GM21723 (cell line): Measurements from ENCODE around the gene ANXA1.

Experiments used
- ATAC-seq: cut with Tn5 transposase; IDR thresholded peaks from one replicate; pipeline ENCODE4 v1.9.1; 2021; ENCODE audit warnings: mild to moderate bottlenecking, moderate library complexity; ENCODE audit not compliant: unreplicated experiment

The ANXA1 gene

DNA sequence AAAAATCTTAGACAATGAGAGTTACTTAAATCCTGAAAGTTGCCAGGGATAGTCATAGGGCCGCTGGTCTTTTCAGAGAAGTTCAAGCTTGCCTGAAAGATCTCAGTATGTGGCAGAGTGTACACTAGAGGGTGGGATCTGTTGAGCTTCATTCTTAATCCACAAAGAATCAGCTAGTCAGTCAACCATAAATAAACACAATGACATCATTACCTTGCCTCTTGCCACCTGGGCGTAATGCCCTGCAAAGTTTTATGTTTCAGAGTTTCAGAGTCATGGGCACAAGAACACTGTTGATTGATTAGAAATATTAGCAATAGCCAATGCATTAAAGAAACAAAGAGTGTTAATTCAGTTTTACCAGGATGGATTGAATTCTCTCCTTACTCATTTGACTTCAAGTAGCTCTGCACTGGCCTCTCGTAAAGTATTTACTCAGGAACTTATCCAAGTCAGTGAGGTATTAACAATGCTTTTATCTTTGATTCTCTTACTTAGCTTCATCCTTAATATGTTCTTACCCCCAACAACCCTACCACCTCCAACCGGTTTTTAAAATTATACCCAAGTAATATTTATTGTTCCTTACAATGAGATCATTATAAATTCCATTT is 14.3 kb upstream of the ANXA1 start:
- ATAC-seq, result no peak

GRCh38 chr9:73137914-73138313 is 13.8 kb upstream of the ANXA1 start:
- ATAC-seq, result no peak

- ATAC-seq, result no peak
Measured at GRCh38 chr9:73138516-73138915, 13.1 kb upstream of the ANXA1 start.

GRCh38 chr9:73141282-73141681 is 10.4 kb upstream of the ANXA1 start:
- ATAC-seq, result no peak

- ATAC-seq, result no peak
Measured at GRCh38 chr9:73143711-73144328, 7.8 kb upstream of the ANXA1 start.

GRCh38 chr9:73146111-73146815 is 5.4 kb upstream of the ANXA1 start:
- ATAC-seq, result no peak

DNA sequence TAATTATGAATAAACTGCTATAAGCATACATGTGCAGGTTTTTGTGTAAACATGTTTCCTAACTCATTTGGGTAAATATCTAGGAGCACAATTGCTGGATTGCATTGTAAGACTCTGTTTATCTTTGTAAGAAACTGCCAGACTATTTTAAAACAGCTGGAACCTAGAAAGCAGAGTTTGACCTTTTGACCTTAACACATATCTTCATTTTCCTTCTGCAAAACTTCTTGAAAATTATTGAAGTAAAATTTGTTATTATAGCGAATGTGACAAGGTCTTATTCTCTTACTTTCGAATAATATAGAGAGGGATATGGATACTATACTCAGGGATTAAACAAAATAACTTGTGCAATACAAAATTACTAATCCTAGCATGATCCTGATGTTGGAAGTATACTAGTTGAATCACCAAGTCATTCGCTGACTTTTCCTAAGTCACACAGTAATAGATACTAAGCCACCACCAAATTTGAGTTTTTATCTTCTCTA is 3.2 kb upstream of the ANXA1 start:
- ATAC-seq, result no peak

DNA sequence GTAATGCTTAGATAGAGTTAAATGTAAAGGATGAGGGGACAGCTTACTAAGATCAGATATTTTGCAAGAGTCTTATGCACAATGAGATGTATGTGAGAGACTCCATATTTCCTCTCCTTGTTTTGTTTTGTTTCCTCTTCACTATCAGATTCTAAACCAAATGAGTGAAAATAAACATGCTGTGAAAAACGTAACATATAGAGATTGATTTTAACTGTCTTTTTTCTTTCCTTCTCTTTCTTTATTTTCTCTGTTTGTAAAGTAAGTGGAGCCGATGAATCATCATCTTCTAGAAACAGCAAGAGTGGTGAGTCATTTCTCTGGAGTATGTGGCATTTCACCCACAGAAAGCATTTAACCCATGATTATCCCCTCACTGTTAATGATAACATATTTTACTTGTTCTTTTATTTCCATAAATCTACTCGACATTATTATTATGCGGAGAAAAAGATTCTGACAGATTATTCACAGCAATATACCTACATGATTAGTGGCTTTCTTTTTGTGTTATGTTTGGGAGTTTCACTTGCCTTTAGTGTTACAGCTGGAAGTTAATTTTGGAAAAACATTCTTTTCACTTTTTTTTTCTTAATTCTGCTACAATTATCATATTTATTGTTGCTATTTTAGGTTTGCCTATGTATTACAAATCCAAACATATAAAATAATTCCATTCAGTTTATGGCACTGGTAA is 2.1 kb upstream of the ANXA1 start:
- peak; percentile 79 for ATAC-seq

- no peak for ATAC-seq
Measured at GRCh38 chr9:73152543-73152844, 829 bp downstream of the ANXA1 start.

GRCh38 chr9:73152953-73153352 is 1.3 kb downstream of the ANXA1 start:
- peak; percentile 51 for ATAC-seq

DNA sequence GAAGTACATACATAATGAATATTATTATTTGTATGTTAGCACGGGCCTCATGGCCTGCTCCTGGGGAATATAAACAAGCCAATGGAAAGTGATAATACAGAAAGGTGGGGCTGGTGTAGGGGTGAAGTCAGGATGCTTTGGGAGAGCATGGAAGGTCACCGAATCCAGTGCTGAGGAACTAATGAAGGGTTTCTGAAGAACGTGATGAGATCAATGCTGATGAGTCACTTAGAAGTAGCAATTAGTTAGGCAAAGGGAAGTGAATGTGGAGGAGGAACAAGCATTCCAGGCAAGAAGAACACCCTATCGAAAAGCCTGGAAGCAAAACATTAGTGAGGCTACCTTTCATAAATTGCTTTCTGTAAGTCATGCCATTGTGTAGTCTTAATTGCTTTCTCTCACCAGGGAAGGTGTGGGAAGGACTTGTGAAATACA is 2.1 kb downstream of the ANXA1 start:
- ATAC-seq, result no peak

GRCh38 chr9:73154271-73154670 is 2.6 kb downstream of the ANXA1 start:
- no peak for ATAC-seq

DNA sequence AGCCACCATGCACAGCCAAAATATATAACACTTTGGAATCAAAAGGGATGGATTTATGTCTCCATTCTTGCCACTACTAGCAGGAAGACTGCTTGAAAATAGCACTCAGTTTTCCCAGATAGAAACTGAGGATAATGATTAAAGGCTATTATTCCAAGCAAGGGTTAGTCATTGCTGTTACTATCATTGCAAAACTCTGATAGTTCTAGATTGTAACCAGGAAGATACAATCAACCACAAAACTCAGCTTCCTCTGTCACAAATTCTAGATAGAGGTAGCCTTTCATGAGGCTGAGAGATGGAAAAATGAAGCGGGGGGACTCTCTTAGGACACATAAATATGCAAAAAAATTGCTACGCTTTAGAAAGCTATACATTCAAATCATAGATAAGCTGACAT is 3.1 kb downstream of the ANXA1 start:
- no peak for ATAC-seq

DNA sequence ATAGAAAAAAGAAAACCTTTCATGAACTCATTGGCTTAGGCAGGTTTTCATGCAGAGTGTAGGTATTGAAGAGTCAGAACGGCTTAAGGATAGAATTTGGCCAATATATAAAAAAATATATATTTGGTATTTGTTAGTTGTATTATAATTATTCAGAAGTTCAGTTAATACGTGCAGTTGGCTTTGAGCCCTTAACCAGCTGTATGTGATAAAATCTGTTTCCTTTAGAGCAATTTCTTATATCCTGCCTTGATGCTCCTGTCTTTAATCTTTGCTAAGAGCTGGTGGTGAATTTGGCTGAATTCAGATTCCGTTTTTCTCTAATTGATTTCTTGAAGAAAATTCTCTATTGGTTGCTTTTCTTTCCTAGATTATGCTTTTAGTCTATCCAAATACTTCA is 3.7 kb downstream of the ANXA1 start:
- ATAC-seq, result no peak

GRCh38 chr9:73155968-73156864 is 4.6 kb downstream of the ANXA1 start:
- no peak for ATAC-seq

DNA sequence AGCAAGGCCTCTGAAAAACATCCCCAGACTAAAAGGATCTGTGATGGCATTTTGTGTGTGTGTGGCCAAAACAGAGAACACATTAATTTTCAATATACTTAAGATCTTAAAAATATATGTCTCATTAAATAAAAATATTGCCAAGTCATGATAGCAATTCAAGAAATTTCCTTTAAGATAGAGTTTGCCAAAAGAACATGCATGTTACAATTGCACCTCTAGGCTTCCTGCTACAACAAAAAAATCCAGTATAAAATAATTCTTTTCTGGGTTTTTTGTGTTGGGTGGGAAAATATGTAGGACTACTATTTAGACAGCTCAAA is 5.2 kb downstream of the ANXA1 start:
- ATAC-seq, result no peak

- no peak for ATAC-seq
Measured at GRCh38 chr9:73157811-73158210, 6.1 kb downstream of the ANXA1 start.

GRCh38 chr9:73158723-73159122 is 7.1 kb downstream of the ANXA1 start:
- ATAC-seq, result no peak

- no peak for ATAC-seq
Measured at GRCh38 chr9:73160868-73161267, 9.2 kb downstream of the ANXA1 start.

- peak; percentile 56 for ATAC-seq
Measured at GRCh38 chr9:73162987-73163768, 11.5 kb downstream of the ANXA1 start.
